Neuronal stem cell (in vitro differentiated cells): ENCODE measurements around the gene TICRR.

ENCODE experiments used
- DNase-seq: peaks from one replicate; pipeline ENCODE4 v3.0.0-alpha.2; 2013; ENCODE audit warnings: low spot score
- H2AFZ ChIP-seq: one replicate; pipeline ENCODE4 v1.6.1; 2013; ENCODE audit warnings: mild to moderate bottlenecking, low read length, inconsistent platforms
- H2AK5ac ChIP-seq: 2 replicates; pipeline ENCODE4 v1.6.1; 2013; ENCODE audit warnings: low read depth, mild to moderate bottlenecking, inconsistent platforms, low read length, moderate library complexity, mixed read lengths
- H2BK120ac ChIP-seq: 2 replicates; pipeline ENCODE4 v1.6.1; 2013; ENCODE audit warnings: low read depth, mild to moderate bottlenecking, inconsistent platforms, low read length, moderate library complexity, mixed read lengths
- H2BK12ac ChIP-seq: one replicate; pipeline ENCODE4 v1.6.1; 2013; ENCODE audit warnings: low read length, inconsistent platforms
- H2BK15ac ChIP-seq: 2 replicates; pipeline ENCODE4 v1.6.1; 2013; ENCODE audit warnings: mild to moderate bottlenecking, low read length, inconsistent platforms, mixed read lengths
- H2BK5ac ChIP-seq: one replicate; pipeline ENCODE4 v1.6.1; 2013; ENCODE audit warnings: inconsistent platforms, mild to moderate bottlenecking, low read length, moderate library complexity
- H3K14ac ChIP-seq: one replicate; pipeline ENCODE4 v1.6.1; 2013; ENCODE audit warnings: low read length, inconsistent platforms
- H3K18ac ChIP-seq: 2 replicates; pipeline ENCODE4 v1.6.1; 2013; ENCODE audit warnings: low read length, inconsistent platforms
- H3K23ac ChIP-seq: 2 replicates; pipeline ENCODE4 v1.6.1; 2013; ENCODE audit warnings: low read depth, mild to moderate bottlenecking, mixed read lengths, low read length, inconsistent platforms; ENCODE audit not compliant: poor library complexity
- H3K27ac ChIP-seq: replicated peaks from 3 replicates; pipeline ENCODE4 v1.5.1; 2013; ENCODE audit warnings: low read length, inconsistent platforms
- H3K27me3 ChIP-seq, 3 experiments: 2 replicates each; pipeline ENCODE4 v1.6.1; 2013; ENCODE audit warnings: low read length in 3 of 3, mild to moderate bottlenecking in 2 of 3, inconsistent platforms in 1 of 3, low read depth in 1 of 3, mixed read lengths in 1 of 3, moderate library complexity in 1 of 3; ENCODE audit not compliant: control insufficient read depth in 3 of 3, insufficient read depth in 3 of 3
- H3K36me3 ChIP-seq, 2 donors: replicated peaks in 1 of 2; 2 replicates each; pipeline ENCODE4 v1.6.1; 2013; ENCODE audit warnings: low read length in 2 of 2; ENCODE audit not compliant: control insufficient read depth in 2 of 2, insufficient read depth in 2 of 2
- H3K4ac ChIP-seq: 2 replicates; pipeline ENCODE4 v1.6.1; 2013; ENCODE audit warnings: inconsistent platforms, mild to moderate bottlenecking, low read length, moderate library complexity
- H3K4me1 ChIP-seq, 2 donors: 1 replicate in 1 of 2; 2 replicates in 1 of 2; pipeline ENCODE4 v1.6.1; 2013; ENCODE audit warnings: low read length in 2 of 2, low read depth in 1 of 2; ENCODE audit not compliant: control insufficient read depth in 2 of 2, insufficient read depth in 1 of 2
- H3K4me2 ChIP-seq: one replicate; pipeline ENCODE4 v1.6.1; 2013; ENCODE audit warnings: mild to moderate bottlenecking, low read length, inconsistent platforms; ENCODE audit not compliant: insufficient read depth, poor library complexity, severe bottlenecking
- H3K4me3 ChIP-seq, 2 donors: 2 replicates each; pipeline ENCODE4 v1.5.1; 2013; ENCODE audit warnings: low read length in 2 of 2, mild to moderate bottlenecking in 2 of 2, inconsistent platforms in 1 of 2, moderate library complexity in 1 of 2
- H3K79me1 ChIP-seq: one replicate; pipeline ENCODE4 v1.6.1; 2013; ENCODE audit warnings: low read depth, mild to moderate bottlenecking, inconsistent platforms, low read length, moderate library complexity
- H3K9ac ChIP-seq: one replicate; pipeline ENCODE4 v1.6.1; 2013; ENCODE audit warnings: mild to moderate bottlenecking, low read depth, low read length, inconsistent platforms; ENCODE audit not compliant: poor library complexity
- H3K9me3 ChIP-seq, 2 donors: replicated peaks in 1 of 2; 2 replicates each; pipeline versions ENCODE3 to v1.6.1; 2013; ENCODE audit warnings: low read length in 2 of 2, mild to moderate bottlenecking in 2 of 2, inconsistent platforms in 1 of 2, low read depth in 1 of 2, mixed read lengths in 1 of 2, moderate library complexity in 1 of 2; ENCODE audit not compliant: control insufficient read depth in 2 of 2, insufficient read depth in 1 of 2
- H4K8ac ChIP-seq: one replicate; pipeline ENCODE4 v1.6.1; 2013; ENCODE audit warnings: low read depth, mild to moderate bottlenecking, inconsistent platforms, low read length, moderate library complexity
- H4K91ac ChIP-seq: one replicate; pipeline ENCODE4 v1.6.1; 2013; ENCODE audit warnings: low read length, low read depth, mild to moderate bottlenecking, inconsistent platforms; ENCODE audit not compliant: poor library complexity
- WGBS, 2 donors: extraction: QIAGEN DNeasy Blood & Tissue Kit; methylation state at CpG; one replicate each; pipeline ENCODE4 v1.1.7; 2013; ENCODE audit warnings: missing lambda C conversion rate in 2 of 2, mixed read lengths in 1 of 2; ENCODE audit not compliant: insufficient read length in 2 of 2, insufficient replicate concordance in 1 of 2; ENCODE audit errors: extremely low coverage in 2 of 2; 5-methylcytosine and 5-hydroxymethylcytosine counted together

TICRR gene

DNA sequence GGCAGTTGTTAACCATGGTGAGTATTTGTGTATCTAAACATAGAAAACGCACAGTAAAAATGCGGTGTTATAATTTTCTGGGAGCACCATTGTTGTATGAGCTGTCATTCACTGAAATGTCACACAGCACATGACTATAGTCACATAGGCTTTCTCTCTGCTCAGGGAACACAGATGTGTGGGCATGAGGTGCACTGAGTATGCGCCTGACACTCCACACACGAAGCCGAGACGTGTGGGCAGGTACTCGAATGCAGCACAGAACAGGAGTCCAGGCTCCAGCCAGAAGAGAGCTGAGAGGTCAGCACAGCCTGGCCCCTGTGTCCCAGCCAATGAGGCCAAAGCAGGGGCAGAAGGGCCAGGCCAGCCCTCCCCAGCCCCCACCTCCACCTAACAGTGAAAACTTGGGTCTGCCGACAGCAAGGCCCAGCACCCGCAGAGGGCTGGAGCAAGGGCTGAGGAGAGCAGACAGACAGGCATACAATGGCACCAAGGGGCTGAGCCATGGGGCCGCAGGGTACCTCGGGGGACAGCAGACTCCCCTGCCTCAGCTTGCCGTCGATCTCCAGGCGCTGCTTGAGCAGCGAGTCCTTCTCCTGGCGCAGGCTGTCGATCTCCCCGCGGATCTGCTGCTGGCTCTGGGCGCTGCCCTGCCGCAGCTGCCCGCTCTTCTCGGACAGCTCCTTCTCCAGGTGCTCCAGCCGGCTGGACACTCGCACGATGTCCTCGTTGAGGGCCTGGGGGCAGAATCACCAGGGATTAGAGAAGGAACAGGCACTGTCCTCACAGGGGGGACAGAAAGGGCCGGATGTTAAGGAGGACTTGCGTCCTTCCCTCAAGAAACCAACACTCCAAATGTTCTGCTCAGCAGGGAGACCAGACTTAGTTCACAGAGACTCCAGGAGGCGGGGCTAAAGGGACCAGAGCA lies 56.0 kb downstream of the TICRR start:
- DNase-seq = no peak
- Histone ChIP-seq H4K8ac (peak overlapping the region; percentile 92), H3K27ac (no peak overlapping the region), H4K91ac (no peak overlapping the region), H3K14ac (no peak overlapping the region), H3K4me2 (no peak overlapping the region), H3K4ac (no peak overlapping the region), H2BK15ac (no peak overlapping the region), H3K18ac (no peak overlapping the region), H2BK12ac (no peak overlapping the region), H3K9me3 (peaks cover 15 to 31% of the 10 kb centered on the region in 2 donors), H2AK5ac (no peak overlapping the region), H2AFZ (no peak overlapping the region), H2BK5ac (no peak overlapping the region), H3K36me3 (peaks cover 65 to 75% of the 10 kb centered on the region in 2 donors), H3K4me3 (no peak overlapping the region), H3K23ac (peak overlapping the region; percentile 2), H3K4me1 (no peaks in the 10 kb centered on the region), H3K9ac (no peak overlapping the region), H3K27me3 (no peaks in the 10 kb centered on the region), H3K79me1 (no peaks in the 10 kb centered on the region), H2BK120ac (no peak overlapping the region)
- WGBS, 2 donors = no CpG with 5 or more reads among the region's 30 CpGs

DNA sequence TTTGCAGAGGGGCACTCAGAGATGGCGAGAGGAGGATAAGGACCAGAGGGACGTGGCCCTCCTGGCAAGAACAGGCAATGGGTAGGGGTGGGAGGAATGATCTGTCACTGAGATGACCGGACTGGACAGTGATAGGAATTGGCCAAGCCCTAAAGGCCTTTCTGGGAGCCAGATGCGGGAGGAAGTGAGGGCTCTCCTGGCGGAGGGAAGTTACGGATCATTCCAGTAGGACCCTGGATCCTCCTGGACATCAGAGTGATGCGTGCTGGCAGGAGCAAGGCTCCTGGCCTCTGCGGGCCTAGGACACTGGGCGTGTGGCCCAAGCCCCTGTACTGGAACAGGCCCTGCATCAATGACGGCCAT lies 56.6 kb downstream of the TICRR start:
- no CpG with 5 or more reads among the region's 10 CpGs for WGBS, 2 donors
- H3K9me3 ChIP-seq = peaks cover 15 to 31% of the 10 kb centered on the region in 2 donors

DNA sequence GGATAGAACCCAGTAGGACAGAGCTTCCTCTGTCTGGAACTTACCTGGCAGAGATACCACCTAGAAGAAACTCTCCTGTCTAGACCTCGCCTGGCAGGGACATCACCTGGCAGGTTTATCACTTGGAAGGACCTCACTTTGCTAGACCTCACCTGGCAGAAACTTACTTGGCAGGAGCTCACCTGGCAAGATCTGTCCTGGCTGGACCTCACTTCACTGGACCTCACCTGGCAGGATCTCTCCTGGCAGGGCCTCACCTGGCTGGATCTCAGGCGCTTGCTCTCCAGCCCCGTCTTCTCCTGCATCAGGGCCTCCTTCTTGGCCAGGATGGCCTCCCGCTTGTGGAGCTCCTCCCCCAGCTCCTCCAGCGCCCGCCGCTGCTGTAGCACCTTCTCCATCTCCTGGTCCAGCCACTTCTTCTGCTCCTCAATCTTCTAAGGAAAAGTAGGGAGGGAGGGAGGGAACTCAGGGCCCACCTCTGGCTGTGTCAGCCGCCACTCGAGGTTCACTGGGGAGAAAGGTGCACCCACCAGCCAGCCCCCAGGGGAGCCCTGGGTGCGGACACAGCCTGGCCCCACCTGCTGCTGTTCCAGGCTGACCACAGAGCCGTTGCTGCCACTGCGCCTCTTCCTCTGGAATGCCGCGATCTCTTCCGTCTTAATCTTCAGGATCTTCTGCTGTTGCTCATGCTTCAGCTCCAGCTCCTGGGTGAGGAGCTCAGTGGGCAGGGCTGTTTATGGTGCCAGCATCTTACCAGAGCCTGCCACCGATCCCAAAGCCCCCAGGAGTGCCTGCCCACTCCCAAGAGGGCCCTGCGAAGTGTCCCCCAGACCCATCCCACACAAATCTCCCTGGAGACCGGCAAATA lies 57.5 kb downstream of the TICRR start:
- no peak overlapping the region for H2AFZ ChIP-seq
- H3K14ac ChIP-seq = no peak overlapping the region
- no peak overlapping the region for H3K9ac ChIP-seq
- H2BK12ac ChIP-seq = no peak overlapping the region
- H3K18ac ChIP-seq = no peak overlapping the region
- H2BK15ac ChIP-seq = no peak overlapping the region
- no peak overlapping the region for H3K4ac ChIP-seq
- peaks cover 53 to 59% of the 10 kb centered on the region in 2 donors for H3K36me3 ChIP-seq
- H2AK5ac ChIP-seq = no peak overlapping the region
- no peak overlapping the region for H3K23ac ChIP-seq
- no peak overlapping the region for H3K4me2 ChIP-seq
- no peaks in the 10 kb centered on the region for H3K79me1 ChIP-seq
- H3K27ac ChIP-seq = no peak overlapping the region
- H3K9me3 ChIP-seq = peaks cover 15 to 31% of the 10 kb centered on the region in 2 donors
- DNase-seq = no peak
- H4K8ac ChIP-seq = no peak overlapping the region
- H2BK5ac ChIP-seq = no peak overlapping the region
- no CpG with 5 or more reads among the region's 18 CpGs for WGBS, 2 donors
- H2BK120ac ChIP-seq = no peak overlapping the region
- no peak overlapping the region for H4K91ac ChIP-seq
- H3K27me3 ChIP-seq = no peaks in the 10 kb centered on the region
- no peak overlapping the region for H3K4me3 ChIP-seq
- H3K4me1 ChIP-seq = no peaks in the 10 kb centered on the region

More for the DNA sequence above, 56.6 kb downstream of the TICRR start:
- H3K4me3 ChIP-seq = no peak overlapping the region
- H3K14ac ChIP-seq = no peak overlapping the region
- no peak overlapping the region for H3K27ac ChIP-seq
- H3K79me1 ChIP-seq = no peaks in the 10 kb centered on the region
- no peak overlapping the region for H4K8ac ChIP-seq
- H3K4ac ChIP-seq = no peak overlapping the region
- H3K27me3 ChIP-seq = no peaks in the 10 kb centered on the region
- no peak overlapping the region for H3K23ac ChIP-seq
- H3K36me3 ChIP-seq = peaks cover 61 to 68% of the 10 kb centered on the region in 2 donors
- no peak overlapping the region for H2BK5ac ChIP-seq
- no peak for DNase-seq
- no peak overlapping the region for H2AFZ ChIP-seq
- H2BK120ac ChIP-seq = no peak overlapping the region
- H3K18ac ChIP-seq = no peak overlapping the region
- no peaks in the 10 kb centered on the region for H3K4me1 ChIP-seq
- H3K4me2 ChIP-seq = no peak overlapping the region
- H2BK15ac ChIP-seq = no peak overlapping the region
- H3K9ac ChIP-seq = no peak overlapping the region
- no peak overlapping the region for H2AK5ac ChIP-seq
- no peak overlapping the region for H2BK12ac ChIP-seq
- no peak overlapping the region for H4K91ac ChIP-seq

DNA sequence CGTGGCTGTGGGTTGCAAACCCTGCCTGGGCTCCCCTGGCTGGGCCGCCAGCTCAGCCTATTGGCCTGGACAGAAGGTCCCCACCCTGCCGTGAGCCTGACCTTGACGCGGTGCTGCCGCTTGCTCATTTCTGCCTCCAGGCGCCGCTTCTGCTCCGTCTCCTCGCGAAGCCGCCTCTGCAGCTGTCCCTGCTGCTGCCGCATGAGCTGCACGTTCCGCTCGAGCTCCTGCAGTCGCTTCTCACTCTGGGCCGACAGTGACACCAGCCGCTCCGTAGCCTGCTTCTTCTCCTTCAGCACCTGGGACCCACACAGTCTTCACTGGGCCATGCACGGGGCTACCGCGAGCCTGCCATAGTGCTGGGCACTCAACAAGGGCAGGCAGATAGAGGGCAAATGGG lies 58.3 kb downstream of the TICRR start:
- Histone ChIP-seq H3K4me3 (peak overlapping the region in 1 of 2 donors; percentile 29), H2BK12ac (no peak overlapping the region), H4K91ac (no peak overlapping the region), H4K8ac (no peak overlapping the region), H2BK120ac (no peak overlapping the region), H3K18ac (no peak overlapping the region), H3K27ac (no peak overlapping the region), H3K14ac (no peak overlapping the region), H3K4me2 (no peak overlapping the region), H2BK5ac (no peak overlapping the region), H3K23ac (no peak overlapping the region), H3K9ac (no peak overlapping the region), H3K4ac (no peak overlapping the region), H2AFZ (no peak overlapping the region), H3K36me3 (peaks cover 46 to 51% of the 10 kb centered on the region in 2 donors), H2BK15ac (no peak overlapping the region), H3K79me1 (no peaks in the 10 kb centered on the region), H3K27me3 (no peaks in the 10 kb centered on the region), H2AK5ac (no peak overlapping the region), H3K9me3 (peaks cover 15 to 31% of the 10 kb centered on the region in 2 donors), H3K4me1 (no peaks in the 10 kb centered on the region)
- DNase-seq = no peak
- whole genome bisulfite sequencing, 2 donors = no CpG with 5 or more reads among the region's 23 CpGs
